Measurements from ENCODE around the gene NR1I3.

Gene NR1I3

GRCh38 chr1:161218301-161219077 lies 19.5 kb downstream of the NR1I3 start:
- no peak for DNase-seq (ENCODE audit: low read depth)

GRCh38 chr1:161217831-161218230 lies 20.2 kb downstream of the NR1I3 start:
- no peak for DNase-seq (ENCODE audit: low read depth)

- DNase-seq (ENCODE audit: low read depth) = peak; percentile 51
Observed at GRCh38 chr1:161216945-161217712, 20.9 kb downstream of the NR1I3 start.

- no peak for DNase-seq (ENCODE audit: low read depth)
Observed at GRCh38 chr1:161215076-161215475, 22.9 kb downstream of the NR1I3 start, which contains the start of gene FCER1G. TSS of gene FCER1G (plus strand) at chr1:161215295. CDS start at chr1:161215322, 27 bp downstream.

- DNase-seq (ENCODE audit: low read depth) = no peak
Observed at GRCh38 chr1:161214369-161214768, 23.6 kb downstream of the NR1I3 start.

GRCh38 chr1:161209790-161210409 lies 28.1 kb downstream of the NR1I3 start:
- no peak for DNase-seq (ENCODE audit: low read depth)

GRCh38 chr1:161207173-161207572 lies 30.8 kb downstream of the NR1I3 start:
- no peak for DNase-seq (ENCODE audit: low read depth)

GRCh38 chr1:161206411-161207140 lies 31.4 kb downstream of the NR1I3 start:
- no peak for DNase-seq (ENCODE audit: low read depth)

GRCh38 chr1:161201836-161202712 lies 35.9 kb downstream of the NR1I3 start, which contains the start of gene NDUFS2:
TSS of gene NDUFS2 (plus strand) at chr1:161202367. CDS start at chr1:161202386, 19 bp downstream.
- DNase-seq (ENCODE audit: low read depth) = peak; percentile 96

- no peak for DNase-seq (ENCODE audit: low read depth)
Observed at GRCh38 chr1:161200992-161201835, 36.8 kb downstream of the NR1I3 start.

- no peak for DNase-seq (ENCODE audit: low read depth)
Observed at GRCh38 chr1:161200421-161200991, 37.5 kb downstream of the NR1I3 start.

GRCh38 chr1:161199506-161200139 lies 38.4 kb downstream of the NR1I3 start:
- no peak for DNase-seq (ENCODE audit: low read depth)

GRCh38 chr1:161198897-161199431 lies 39.0 kb downstream of the NR1I3 start, which contains the start of gene ADAMTS4:
TSS of gene ADAMTS4 (minus strand) at chr1:161199054. CDS start at chr1:161198627, 427 bp downstream.
- DNase-seq (ENCODE audit: low read depth) = no peak

GRCh38 chr1:161198194-161198896 lies 39.7 kb downstream of the NR1I3 start:
- DNase-seq (ENCODE audit: low read depth) = no peak

GRCh38 chr1:161197560-161198193 lies 40.3 kb downstream of the NR1I3 start:
- DNase-seq (ENCODE audit: low read depth) = no peak

GRCh38 chr1:161196521-161197451 lies 41.2 kb downstream of the NR1I3 start:
- no peak for DNase-seq (ENCODE audit: low read depth)

Measured in non-pigmented ciliary epithelial cell (primary cell).